KMS-11 (cell line): ENCODE results near the gene DCAF4.

Experiments
- H2AFZ ChIP-seq: fragments of 200-600 bp; sonication (generic); 2 replicates; pipeline ENCODE4 v1.6.1; 2016; ENCODE audit warnings: antibody characterized with exemption, mixed run types, low read depth
- H3K27ac ChIP-seq: fragments of 200-600 bp; sonication (generic); 2 replicates; pipeline ENCODE4 v1.6.1; 2016; ENCODE audit warnings: mild to moderate bottlenecking, mixed run types
- H3K27me3 ChIP-seq: fragments of 200-600 bp; sonication (generic); 2 replicates; pipeline ENCODE4 v1.6.1; 2017; ENCODE audit warnings: mild to moderate bottlenecking, low read depth, mixed run types, moderate library complexity; ENCODE audit not compliant: insufficient read depth
- H3K36me3 ChIP-seq: fragments of 200-600 bp; sonication (generic); 2 replicates; pipeline ENCODE4 v1.6.1; 2017; ENCODE audit warnings: mild to moderate bottlenecking, mixed run types; ENCODE audit not compliant: insufficient read depth
- H3K4me1 ChIP-seq: fragments of 200-600 bp; sonication (generic); 2 replicates; pipeline ENCODE4 v1.6.1; 2016; ENCODE audit warnings: mild to moderate bottlenecking, low read depth, mixed run types; ENCODE audit not compliant: poor library complexity, severe bottlenecking
- H3K4me2 ChIP-seq: fragments of 200-600 bp; sonication (generic); 2 replicates; pipeline ENCODE4 v1.7.0; 2016; ENCODE audit warnings: mild to moderate bottlenecking, mixed run types
- H3K4me3 ChIP-seq: fragments of 200-600 bp; sonication (generic); IDR thresholded peaks from 2 replicates; pipeline ENCODE4 v1.6.1; 2017; ENCODE audit warnings: low read depth, low read length, mixed read lengths; ENCODE audit not compliant: insufficient read depth
- H3K79me2 ChIP-seq: fragments of 200-600 bp; sonication (generic); 2 replicates; pipeline ENCODE4 v1.6.1; 2016; ENCODE audit warnings: low read depth, mixed run types; ENCODE audit not compliant: insufficient read depth
- H3K9ac ChIP-seq: fragments of 200-600 bp; sonication (generic); 2 replicates; pipeline ENCODE4 v1.6.1; 2016; ENCODE audit warnings: mild to moderate bottlenecking, mixed run types
- H4K20me1 ChIP-seq: fragments of 200-600 bp; sonication (generic); 2 replicates; pipeline ENCODE4 v1.6.1; 2016; ENCODE audit warnings: mild to moderate bottlenecking, mixed run types; ENCODE audit not compliant: insufficient read depth
- TF ChIP-seq, protein P1 (sequence below): fragments of 200-600 bp; sonication (generic); conservative IDR thresholded peaks from 2 replicates; pipeline ENCODE4 v1.6.1; 2017; ENCODE audit warnings: low read depth, mild to moderate bottlenecking, antibody characterized with exemption, low read length, moderate library complexity, mixed read lengths

The DCAF4 gene

DNA sequence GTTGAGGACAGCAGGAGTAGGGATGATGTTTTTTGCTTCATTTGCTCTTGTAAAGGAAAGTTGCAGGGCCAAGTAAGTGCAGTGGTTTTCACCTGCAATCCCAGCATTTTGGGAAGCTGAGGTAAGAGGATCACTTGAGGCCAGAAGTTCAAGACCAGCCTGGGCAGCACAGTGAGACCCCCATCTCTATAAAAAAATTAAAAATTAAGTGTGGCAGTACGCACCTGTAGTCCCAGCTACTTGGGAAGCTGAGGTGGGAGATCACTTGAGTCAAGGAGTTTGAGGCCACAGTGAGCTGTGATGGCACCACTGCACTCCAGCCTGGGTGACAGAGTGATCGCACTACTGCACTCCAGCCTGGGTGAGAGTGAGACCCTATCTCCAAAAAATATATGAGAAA is 43.2 kb upstream of the DCAF4 start:
- Histone ChIP-seq H3K36me3 (no peaks in the 10 kb centered on the region), H3K27me3 (no peaks in the 10 kb centered on the region), H3K27ac (no peak overlapping the region), H2AFZ (no peak overlapping the region), H4K20me1 (no peaks in the 10 kb centered on the region), H3K4me3 (no peak overlapping the region), H3K4me2 (no peak overlapping the region), H3K9ac (no peak overlapping the region), H3K4me1 (peaks cover 20% of the 10 kb centered on the region), H3K79me2 (peaks cover 27% of the 10 kb centered on the region; the same call in 1 of the 2 replicates)
- TF ChIP-seq, protein P1, sequence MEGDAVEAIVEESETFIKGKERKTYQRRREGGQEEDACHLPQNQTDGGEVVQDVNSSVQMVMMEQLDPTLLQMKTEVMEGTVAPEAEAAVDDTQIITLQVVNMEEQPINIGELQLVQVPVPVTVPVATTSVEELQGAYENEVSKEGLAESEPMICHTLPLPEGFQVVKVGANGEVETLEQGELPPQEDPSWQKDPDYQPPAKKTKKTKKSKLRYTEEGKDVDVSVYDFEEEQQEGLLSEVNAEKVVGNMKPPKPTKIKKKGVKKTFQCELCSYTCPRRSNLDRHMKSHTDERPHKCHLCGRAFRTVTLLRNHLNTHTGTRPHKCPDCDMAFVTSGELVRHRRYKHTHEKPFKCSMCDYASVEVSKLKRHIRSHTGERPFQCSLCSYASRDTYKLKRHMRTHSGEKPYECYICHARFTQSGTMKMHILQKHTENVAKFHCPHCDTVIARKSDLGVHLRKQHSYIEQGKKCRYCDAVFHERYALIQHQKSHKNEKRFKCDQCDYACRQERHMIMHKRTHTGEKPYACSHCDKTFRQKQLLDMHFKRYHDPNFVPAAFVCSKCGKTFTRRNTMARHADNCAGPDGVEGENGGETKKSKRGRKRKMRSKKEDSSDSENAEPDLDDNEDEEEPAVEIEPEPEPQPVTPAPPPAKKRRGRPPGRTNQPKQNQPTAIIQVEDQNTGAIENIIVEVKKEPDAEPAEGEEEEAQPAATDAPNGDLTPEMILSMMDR = no peak

DNA sequence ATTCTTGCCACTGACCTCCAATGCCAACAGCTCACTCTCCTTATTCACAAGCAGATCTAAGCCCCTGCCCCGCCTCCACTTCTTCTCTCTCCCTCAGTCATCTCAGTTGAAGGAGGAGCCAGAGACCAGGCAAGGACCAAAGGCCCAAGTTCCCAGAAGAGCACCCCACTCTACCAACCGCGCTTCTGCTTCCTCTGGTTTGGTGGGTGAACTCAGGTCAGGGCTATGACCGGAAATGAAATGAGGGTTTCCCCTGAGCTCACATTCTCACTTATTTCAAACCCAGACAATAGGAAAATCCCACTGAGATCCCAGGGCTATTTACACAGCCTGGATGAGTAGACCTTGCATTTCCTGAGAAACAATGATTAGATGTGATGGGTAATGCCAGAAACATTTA is 42.3 kb upstream of the DCAF4 start:
- H4K20me1 ChIP-seq = no peaks in the 10 kb centered on the region
- TF ChIP-seq, protein P1 = no peak
- H3K27me3 ChIP-seq = no peaks in the 10 kb centered on the region
- no peak overlapping the region for H3K4me3 ChIP-seq
- H3K4me1 ChIP-seq = peaks cover 28% of the 10 kb centered on the region
- H2AFZ ChIP-seq = no peak overlapping the region
- H3K4me2 ChIP-seq = no peak overlapping the region
- H3K36me3 ChIP-seq = no peaks in the 10 kb centered on the region
- H3K27ac ChIP-seq = no peak overlapping the region
- H3K9ac ChIP-seq = no peak overlapping the region
- peaks cover 27% of the 10 kb centered on the region; the same call in 1 of the 2 replicates for H3K79me2 ChIP-seq

DNA sequence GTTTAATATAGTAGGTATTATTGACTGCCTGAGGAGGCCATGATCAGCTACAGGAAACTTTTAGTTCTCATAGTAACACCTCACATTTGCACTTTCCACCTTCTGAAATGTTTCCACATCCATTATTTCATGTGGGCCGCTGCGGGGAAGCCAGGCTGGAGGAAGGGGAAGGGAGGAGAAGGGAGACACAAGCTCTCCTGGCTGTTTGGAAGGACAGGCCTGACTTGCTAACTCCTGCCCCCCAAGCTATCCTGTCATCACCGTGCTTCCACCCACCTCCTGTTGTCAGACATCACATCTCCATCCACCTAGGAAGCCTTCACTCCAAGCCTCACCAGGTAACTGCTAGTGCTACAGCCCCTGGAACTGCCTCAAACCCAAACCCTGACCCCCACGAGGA is 41.9 kb upstream of the DCAF4 start:
- Histone ChIP-seq H3K27ac (no peak overlapping the region), H3K27me3 (no peaks in the 10 kb centered on the region), H2AFZ (no peak overlapping the region), H3K79me2 (peaks cover 27% of the 10 kb centered on the region; the same call in 1 of the 2 replicates), H3K4me2 (no peak overlapping the region), H4K20me1 (no peaks in the 10 kb centered on the region), H3K4me1 (peaks cover 32% of the 10 kb centered on the region), H3K36me3 (no peaks in the 10 kb centered on the region), H3K9ac (no peak overlapping the region), H3K4me3 (no peak overlapping the region)
- TF ChIP-seq, protein P1 = no peak

DNA sequence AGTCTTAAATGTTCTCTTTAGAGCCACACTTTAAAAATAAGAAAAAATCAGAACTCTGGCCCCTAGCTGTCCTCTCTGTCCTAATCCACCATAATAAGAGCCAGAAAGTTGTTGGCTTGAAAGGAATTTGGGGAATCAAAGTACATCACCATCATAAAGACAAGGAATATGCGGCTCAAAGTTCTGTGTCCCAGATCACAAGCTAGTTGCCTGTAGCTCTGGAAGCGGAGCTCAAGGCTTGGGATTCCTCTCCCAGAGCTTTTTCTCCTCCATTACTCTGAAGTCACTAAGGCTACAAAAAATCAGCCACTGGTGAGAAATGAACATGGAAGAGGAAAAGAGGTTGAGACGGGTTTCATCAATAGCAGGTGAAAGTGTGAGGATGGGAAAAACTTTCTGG is 38.8 kb upstream of the DCAF4 start:
- Histone ChIP-seq H3K4me1 (peaks cover 60% of the 10 kb centered on the region), H3K4me3 (no peak overlapping the region), H3K27me3 (no peaks in the 10 kb centered on the region), H3K9ac (no peak overlapping the region), H3K27ac (peak overlapping the region; percentile 67; the same call in 1 of the 2 replicates), H2AFZ (no peak overlapping the region), H4K20me1 (no peaks in the 10 kb centered on the region), H3K4me2 (peak overlapping the region; percentile 85), H3K36me3 (no peaks in the 10 kb centered on the region), H3K79me2 (peaks cover 48% of the 10 kb centered on the region; the same call in 1 of the 2 replicates)
- TF ChIP-seq, protein P1 = no peak

DNA sequence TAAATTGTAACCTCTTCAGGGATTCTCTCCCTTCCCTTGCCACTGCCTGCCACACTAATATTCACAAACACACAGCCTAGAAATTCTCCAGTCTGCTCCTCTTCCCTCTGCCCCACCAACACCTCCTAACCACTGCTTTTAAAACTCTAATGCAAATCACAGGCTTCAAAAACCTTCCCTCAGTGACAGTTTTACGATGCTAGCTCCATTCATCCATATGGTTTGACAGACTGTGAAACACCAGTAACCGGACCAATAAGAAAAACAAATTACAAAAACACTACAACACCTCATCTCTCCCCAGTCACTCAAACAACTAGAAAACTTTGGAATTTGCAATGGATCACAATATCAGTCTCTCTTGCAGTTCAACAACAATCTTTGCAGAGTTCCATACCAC is 38.1 kb upstream of the DCAF4 start:
- H3K4me2 ChIP-seq = peak overlapping the region; percentile 85

More for the DNA sequence above, 38.1 kb upstream of the DCAF4 start:
- Histone ChIP-seq H3K27me3 (no peaks in the 10 kb centered on the region), H3K36me3 (no peaks in the 10 kb centered on the region), H3K4me3 (no peak overlapping the region), H3K4me1 (peaks cover 60% of the 10 kb centered on the region), H3K27ac (peak overlapping the region; percentile 67), H3K79me2 (peaks cover 49% of the 10 kb centered on the region; the same call in 1 of the 2 replicates), H3K9ac (no peak overlapping the region; the same call in 1 of the 2 replicates), H2AFZ (no peak overlapping the region), H4K20me1 (no peaks in the 10 kb centered on the region)
- TF ChIP-seq, protein P1 = no peak
